Motor neuron (in vitro differentiated cells): ENCODE measurements around the gene PNMT. TPM values are rescaled to one million over a fixed set of nuclear protein-coding genes. Genes with fewer than 3 reads are reported as not detected.
"Not testable (repeated sequence)": the region's sequence is repeated elsewhere in the genome, so short reads cannot be mapped to it uniquely, and the experiment has no call there.

Experiments used
- ATAC-seq, 8 experiments: fragments of 200-7000 bp; cut with Tn5 transposase; replicated peaks in 6 of 8; 2 replicates each; pipeline ENCODE4 v1.8.0; 2021; ENCODE audit warnings: mild to moderate bottlenecking in 8 of 8, moderate library complexity in 8 of 8
- H3K27ac ChIP-seq, 2 donors: fragments of 250-450 bp; sonication (Bioruptor Pico); 2 replicates each; pipeline ENCODE4 v1.9.0; 2021; ENCODE audit warnings: antibody characterized with exemption in 2 of 2, mild to moderate bottlenecking in 2 of 2, moderate library complexity in 1 of 2
- H3K4me1 ChIP-seq, 2 donors: fragments of 250-450 bp; sonication (Bioruptor Pico); replicated peaks in 1 of 2; 2 replicates each; pipeline ENCODE4 v1.6.1; 2021; ENCODE audit warnings: antibody characterized with exemption in 2 of 2, mild to moderate bottlenecking in 2 of 2, moderate library complexity in 1 of 2
- H3K4me3 ChIP-seq, 5 donors: fragments of 250-450 bp; sonication (Bioruptor Pico); 2 replicates each; pipeline ENCODE4 v1.9.0; 2021; ENCODE audit warnings: antibody characterized with exemption in 5 of 5, mild to moderate bottlenecking in 5 of 5, moderate library complexity in 4 of 5
- WGBS, 10 experiments: fragments of 450-650 bp; shearing (Covaris generic); methylation state at CpG; one replicate each; pipeline ENCODE4 v1.0.0; 2022; 5-methylcytosine and 5-hydroxymethylcytosine counted together
- in situ Hi-C, 9 experiments: fragments of 400-800 bp; cut with MboI; loops; one replicate each; pipeline ENCODE4 v1.15.0; 2021; ENCODE audit warnings: low sequenced_read_pairs in 9 of 9, low pct_unique_long_range_greater_than_20kb in 2 of 9; ENCODE audit not compliant: unreplicated experiment in 9 of 9
- total RNA-seq, 8 experiments: library from RNA; unstranded; fragments of 300-600 nt; gene quantifications; 2 replicates each; pipeline versions ENCODE4 v1.2.3 to v1.2.4, GENCODE V29; 2022

The PNMT gene
- total RNA-seq, 8 experiments from 2014 or later, result 0.27 to 1.1 (median 0.87) TPM; not detected in 2

DNA sequence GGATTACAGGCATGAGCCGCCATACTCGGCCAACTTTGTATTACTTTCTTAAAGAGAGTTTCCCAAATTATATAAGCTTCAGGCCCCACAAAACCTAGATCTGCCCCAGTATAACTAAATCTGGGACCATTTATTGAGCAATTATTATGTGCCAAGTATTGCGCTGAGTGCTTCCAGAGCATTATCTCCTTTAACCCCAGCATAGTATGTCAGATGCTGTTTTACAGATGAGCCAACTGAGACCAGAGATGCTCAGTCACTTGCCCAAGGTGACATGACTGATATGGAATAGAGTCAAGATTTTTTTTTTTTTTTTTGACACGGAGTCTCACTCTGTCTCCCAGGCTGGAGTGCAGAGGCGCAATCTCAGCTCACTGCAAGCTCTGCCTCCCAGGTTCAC, 29.7 kb downstream of the PNMT start:
- Histone ChIP-seq H3K4me1 (peaks cover 9 to 33% of the 10 kb centered on the region in 2 donors), H3K4me3 (no peak overlapping the region), H3K27ac (no peak overlapping the region)
- no peak for ATAC-seq
- in situ Hi-C loops, result no loop called here
- WGBS, 10 experiments, result 82 to 100% (median 100%) methylated on average over 1 to 4 of the region's 5 CpGs; no CpG with 5 or more reads in 3 of the 10 experiments

DNA sequence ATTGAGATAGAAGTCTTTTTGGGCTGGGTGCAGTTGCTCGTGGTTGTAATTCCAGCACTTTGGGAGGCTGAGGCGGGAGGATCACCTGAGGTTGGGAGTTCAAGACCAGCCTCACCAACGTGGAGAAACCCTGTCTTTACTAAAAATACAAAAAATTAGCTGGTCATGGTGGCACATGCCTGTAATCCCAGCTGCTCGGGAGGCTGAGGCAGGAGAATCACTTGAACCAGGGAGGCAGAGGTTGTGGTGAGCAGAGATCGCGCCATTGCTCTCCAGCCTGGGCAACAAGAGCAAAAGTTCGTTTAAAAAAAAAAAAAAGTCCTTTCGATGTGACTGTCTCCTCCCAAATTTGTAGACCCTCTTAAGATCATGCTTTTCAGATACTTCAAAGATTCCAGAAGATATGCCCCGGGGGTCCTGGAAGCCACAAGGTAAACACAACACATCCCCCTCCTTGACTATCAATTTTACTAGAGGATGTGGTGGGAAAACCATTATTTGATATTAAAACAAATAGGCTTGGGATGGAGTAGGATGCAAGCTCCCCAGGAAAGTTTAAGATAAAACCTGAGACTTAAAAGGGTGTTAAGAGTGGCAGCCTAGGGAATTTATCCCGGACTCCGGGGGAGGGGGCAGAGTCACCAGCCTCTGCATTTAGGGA, 31.0 kb downstream of the PNMT start:
- in situ Hi-C loops, H3K27ac ChIP-seq, ATAC-seq: not testable (repeated sequence)
- peak overlapping the region; percentile 28 to 50 (median 47) for H3K4me3 ChIP-seq
- 15 to 70% (median 28%) methylated on average over 3 to 11 of the region's 11 CpGs; no CpG with 5 or more reads in 1 of the 10 experiments for WGBS, 10 experiments
- H3K4me1 ChIP-seq, result peaks cover 9 to 36% of the 10 kb centered on the region in 2 donors

DNA sequence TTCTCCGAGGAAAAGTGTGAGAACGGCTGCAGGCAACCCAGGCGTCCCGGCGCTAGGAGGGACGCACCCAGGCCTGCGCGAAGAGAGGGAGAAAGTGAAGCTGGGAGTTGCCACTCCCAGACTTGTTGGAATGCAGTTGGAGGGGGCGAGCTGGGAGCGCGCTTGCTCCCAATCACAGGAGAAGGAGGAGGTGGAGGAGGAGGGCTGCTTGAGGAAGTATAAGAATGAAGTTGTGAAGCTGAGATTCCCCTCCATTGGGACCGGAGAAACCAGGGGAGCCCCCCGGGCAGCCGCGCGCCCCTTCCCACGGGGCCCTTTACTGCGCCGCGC, 31.5 kb downstream of the PNMT start, which contains the start of gene ERBB2:
TSS of gene ERBB2 (plus strand) at position 247 of the 330 bp plus-strand sequence. CDS start 175 bp downstream, outside the sequence.
- peak; percentile 58 to 92 (median 67) for ATAC-seq
- in situ Hi-C loops, result no loop called here
- WGBS, 10 experiments, result 0 to 3% (median 0%) methylated on average over 2 to 8 of the region's 20 CpGs; no CpG with 5 or more reads in 4 of the 10 experiments
- peaks cover 9 to 36% of the 10 kb centered on the region in 2 donors for H3K4me1 ChIP-seq
- H3K27ac ChIP-seq, result peak within 1 kb of the TSS in 1 of 2 donors; percentile 62
- peak within 1 kb of the TSS; percentile 28 to 50 (median 47) for H3K4me3 ChIP-seq

DNA sequence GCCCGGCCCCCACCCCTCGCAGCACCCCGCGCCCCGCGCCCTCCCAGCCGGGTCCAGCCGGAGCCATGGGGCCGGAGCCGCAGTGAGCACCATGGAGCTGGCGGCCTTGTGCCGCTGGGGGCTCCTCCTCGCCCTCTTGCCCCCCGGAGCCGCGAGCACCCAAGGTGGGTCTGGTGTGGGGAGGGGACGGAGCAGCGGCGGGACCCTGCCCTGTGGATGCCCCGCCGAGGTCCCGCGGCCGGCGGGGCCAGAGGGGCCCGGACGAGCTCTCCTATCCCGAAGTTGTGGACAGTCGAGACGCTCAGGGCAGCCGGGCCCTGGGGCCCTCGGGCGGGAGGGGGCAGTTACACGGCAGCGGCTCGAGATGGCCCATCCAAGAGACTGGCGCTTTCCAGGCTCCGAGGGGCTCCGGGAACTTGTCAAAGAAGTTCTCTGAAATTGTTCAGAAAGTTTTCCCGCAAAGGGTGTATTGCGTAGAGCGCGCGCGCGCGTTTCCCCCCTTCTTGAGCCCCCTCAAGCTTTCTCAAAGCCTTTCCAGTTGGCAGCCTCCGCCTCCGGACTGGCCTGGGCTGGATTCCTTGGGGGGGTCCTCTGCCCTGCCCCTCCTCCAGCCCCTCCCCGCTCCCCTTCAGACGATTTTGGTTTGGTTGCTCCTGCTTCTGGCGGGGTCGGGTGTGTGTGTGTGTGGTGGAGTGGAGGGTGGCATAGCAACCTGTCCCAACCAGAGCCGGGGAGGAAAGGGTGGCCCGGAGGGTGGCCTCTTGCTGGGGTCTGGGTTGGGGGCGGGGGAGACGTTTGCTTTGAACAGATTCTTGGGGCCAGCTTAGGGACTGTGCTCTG, 32.1 kb downstream of the PNMT start:
- in situ Hi-C loops, result no loop called here
- peak; percentile 50 to 77 (median 62) for ATAC-seq
- Histone ChIP-seq H3K27ac (peak overlapping the region in 1 of 2 donors; percentile 62), H3K4me3 (peak overlapping the region; percentile 28 to 50 (median 47)), H3K4me1 (peaks cover 6 to 30% of the 10 kb centered on the region in 2 donors)
- WGBS, 10 experiments, result 0 to 13% (median 10%) methylated on average over 1 to 7 of the region's 57 CpGs; no CpG with 5 or more reads in 7 of the 10 experiments

DNA sequence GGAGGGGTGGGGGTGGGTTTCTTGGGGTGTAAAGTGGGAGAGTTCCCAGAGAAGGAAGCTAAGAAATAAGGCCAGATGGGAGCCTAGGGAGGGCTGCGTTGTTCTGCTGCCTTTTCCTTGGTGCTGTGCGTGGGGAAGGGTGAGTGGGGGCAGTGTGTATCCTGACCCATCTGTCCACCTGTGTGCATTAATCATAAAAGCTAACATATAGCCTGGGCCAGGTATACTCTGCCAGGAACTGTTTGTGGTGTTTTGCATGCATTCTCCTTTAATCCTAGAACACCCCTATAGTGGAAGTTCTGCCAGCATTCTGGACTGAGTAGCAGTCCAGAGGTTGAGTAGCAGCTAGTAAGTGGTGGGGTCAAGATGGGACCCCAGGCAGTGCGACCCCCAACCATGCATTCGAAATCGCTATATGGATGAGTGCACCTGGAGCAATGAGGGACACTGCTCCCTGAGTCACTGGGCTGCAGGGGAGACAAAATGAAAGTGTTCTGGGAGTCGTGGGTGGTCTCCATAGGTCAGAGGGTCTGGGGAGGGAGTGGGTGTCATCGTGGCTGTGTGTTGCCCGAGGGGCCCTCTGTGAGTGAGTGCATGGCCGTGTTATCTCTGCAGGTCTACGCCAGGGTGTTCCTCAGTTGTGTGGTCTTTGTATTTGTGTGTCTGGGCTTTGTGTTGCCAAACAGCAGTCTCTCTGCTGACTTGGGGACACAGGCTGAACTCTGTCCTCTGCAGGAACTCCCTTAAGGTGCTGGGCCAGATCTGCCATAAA, 32.9 kb downstream of the PNMT start:
- Histone ChIP-seq H3K4me3 (peak overlapping the region in 4 of 5 donors; percentile 38 to 50 (median 48)), H3K27ac (no peak overlapping the region), H3K4me1 (peaks cover 0 to 22% of the 10 kb centered on the region in 2 donors)
- WGBS, 10 experiments, result 0 to 50% (median 0%) methylated on average over 1 to 3 of the region's 10 CpGs; no CpG with 5 or more reads in 5 of the 10 experiments
- in situ Hi-C loops, result no loop called here
- ATAC-seq, result no peak

DNA sequence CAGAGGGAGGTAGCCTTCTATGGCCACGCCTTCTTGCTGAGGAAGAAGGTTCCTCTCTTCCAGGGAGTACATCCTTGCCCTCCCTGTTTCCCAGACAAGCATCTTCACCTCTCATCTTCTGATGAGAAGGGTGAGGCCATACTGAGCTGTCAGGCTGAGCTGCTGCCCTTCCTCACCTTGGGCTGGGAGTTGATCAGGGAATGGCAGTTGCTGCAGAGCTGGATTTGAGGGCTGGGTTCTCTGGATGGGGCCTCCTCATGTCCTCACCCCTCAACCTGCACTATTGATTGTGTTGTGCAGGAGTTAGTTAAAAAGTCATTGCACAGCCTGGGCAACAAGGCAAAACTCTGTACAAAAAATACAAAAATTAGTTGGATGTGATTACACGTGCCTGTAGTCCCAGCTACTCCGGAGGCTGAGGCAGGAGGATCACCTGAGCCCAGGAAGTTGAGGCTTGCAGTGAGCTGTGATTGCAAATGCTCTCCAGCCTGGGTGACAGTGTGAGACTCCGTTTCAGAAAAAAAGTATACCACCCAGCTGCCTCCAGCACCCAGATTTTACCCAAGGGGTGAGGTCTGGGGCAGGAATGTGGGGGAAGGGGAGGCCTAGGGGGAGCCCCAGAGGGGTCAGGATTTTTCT, 33.6 kb downstream of the PNMT start:
- no peak for ATAC-seq
- 0 to 85% (median 69%) methylated on average over 1 to 3 of the region's 4 CpGs; no CpG with 5 or more reads in 2 of the 10 experiments for WGBS, 10 experiments
- no peak overlapping the region for H3K27ac ChIP-seq
- H3K4me3 ChIP-seq, result no peak overlapping the region
- H3K4me1 ChIP-seq, result peaks cover 0 to 19% of the 10 kb centered on the region in 2 donors
- in situ Hi-C loops, result no loop called here

DNA sequence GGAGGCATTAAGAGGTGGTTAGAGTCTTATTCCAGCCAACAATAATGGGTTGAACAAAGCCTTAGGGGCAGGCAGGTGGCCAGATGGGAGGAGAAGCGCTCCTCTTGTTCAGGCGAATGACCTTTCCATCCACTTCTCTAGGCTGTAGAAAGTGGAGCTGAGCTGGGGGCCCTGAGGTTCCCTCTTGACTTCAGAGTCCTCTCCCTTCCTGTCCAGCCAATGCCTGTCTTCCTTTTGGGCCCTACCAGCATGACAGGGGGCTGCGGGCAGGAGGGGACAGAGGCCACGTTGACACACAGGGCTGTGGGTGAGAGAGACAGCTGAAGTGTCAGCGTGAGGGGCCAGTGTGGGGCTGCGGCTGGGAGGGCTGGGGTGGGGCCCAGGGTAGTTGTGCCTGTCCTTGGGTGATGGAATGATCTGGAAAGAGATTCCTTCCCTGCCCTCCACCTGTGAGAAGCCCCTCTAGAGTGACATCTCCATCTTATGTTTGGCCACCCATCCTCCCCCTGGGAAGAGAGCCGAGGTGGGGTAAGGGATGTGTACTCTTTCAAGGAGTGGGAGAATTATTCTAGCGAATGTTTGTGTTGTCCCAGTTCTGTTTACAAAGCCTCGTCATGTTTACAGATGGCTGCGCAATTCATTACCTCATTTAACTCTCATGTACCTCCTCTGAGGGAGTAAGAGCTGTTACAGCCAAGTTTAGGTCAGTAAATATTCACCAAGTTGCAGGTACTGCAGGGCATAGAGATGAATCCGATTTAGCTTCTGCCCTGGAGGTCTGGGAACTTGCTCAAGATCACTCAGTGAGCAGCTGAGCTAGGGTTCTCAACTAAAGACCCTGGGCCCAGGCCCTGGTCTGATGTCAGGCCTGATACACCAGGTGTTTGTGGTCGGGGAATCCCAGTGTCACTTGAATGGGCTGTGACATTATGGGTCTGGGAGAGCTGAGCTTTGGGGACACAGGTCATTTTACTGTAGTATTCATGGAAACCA, 34.9 kb downstream of the PNMT start:
- WGBS, 10 experiments, result 43 to 83% (median 75%) methylated on average over 1 to 6 of the region's 12 CpGs; no CpG with 5 or more reads in 4 of the 10 experiments
- in situ Hi-C loops, result no loop called here
- Histone ChIP-seq H3K4me3 (no peak overlapping the region), H3K27ac (no peak overlapping the region), H3K4me1 (peaks cover 0 to 19% of the 10 kb centered on the region in 2 donors)
- peak in 2 of 8 experiments; percentile 12 to 23 for ATAC-seq

DNA sequence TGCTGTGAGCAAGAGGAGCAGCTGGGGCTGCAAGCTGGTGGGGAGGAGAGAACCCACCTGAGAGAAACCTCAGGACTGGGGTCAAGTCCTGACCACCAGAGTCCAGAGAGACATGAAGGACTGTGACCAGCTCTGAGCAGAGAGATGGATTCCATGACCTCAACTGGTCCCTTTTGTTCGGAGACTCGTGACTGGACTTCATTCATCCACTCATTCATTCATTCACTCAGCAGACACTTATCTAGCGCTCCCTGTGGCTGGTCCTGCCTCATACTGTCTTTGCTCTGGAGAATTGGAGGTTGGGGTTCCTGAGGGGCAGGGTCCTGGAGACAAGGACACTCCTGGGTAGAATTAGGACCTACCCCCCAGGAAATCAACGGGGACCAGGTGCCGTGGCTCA, 35.7 kb downstream of the PNMT start:
- WGBS, 10 experiments, result 50 to 95% (median 89%) methylated on average over 2 to 5 of the region's 5 CpGs; no CpG with 5 or more reads in 4 of the 10 experiments
- in situ Hi-C loops, result no loop called here
- H3K4me3 ChIP-seq, result no peak overlapping the region
- no peak for ATAC-seq
- H3K27ac ChIP-seq, result no peak overlapping the region
- peaks cover 0 to 19% of the 10 kb centered on the region in 2 donors for H3K4me1 ChIP-seq

DNA sequence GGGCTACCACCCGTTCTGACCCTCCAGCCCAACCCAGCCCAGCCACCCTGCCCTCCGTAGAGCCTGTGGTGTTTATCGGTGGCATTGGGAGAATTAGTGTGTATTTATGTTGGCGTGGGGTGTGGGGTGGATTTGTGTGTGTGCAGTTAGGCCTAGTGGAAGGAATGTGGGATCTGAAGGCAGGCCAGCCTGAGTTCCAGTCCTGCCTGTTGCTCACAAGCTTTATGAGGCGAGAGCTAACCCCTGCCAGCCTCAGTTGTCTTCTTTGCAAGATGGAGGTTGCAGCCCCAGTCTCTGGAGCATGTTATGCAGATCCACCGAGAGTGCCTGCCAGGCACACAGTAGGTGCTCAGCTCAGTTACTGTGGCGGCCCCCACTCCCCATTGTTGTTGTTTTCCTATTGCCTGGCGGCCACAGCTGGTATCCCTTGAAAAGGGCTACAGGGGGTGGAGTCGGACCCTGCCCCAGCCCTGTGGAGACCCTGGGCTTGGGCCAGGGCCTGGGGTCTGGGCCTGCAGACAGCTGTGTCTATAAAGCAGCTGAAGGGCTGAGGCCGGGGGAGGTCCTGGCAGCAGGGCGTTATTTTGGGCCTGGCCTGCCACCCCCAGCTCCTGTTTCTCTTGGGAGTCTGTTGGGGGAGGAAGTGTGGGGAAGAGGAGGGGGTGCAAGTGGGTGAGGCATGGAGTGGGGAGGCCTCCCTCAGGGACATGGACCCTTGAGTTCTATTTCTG, 36.7 kb downstream of the PNMT start:
- ATAC-seq, result no peak
- WGBS, 10 experiments, result 0 to 89% (median 69%) methylated on average over 1 to 3 of the region's 11 CpGs; no CpG with 5 or more reads in 5 of the 10 experiments
- in situ Hi-C loops, result no loop called here
- Histone ChIP-seq H3K27ac (no peak overlapping the region), H3K4me3 (no peak overlapping the region), H3K4me1 (peaks cover 0 to 13% of the 10 kb centered on the region in 2 donors)

DNA sequence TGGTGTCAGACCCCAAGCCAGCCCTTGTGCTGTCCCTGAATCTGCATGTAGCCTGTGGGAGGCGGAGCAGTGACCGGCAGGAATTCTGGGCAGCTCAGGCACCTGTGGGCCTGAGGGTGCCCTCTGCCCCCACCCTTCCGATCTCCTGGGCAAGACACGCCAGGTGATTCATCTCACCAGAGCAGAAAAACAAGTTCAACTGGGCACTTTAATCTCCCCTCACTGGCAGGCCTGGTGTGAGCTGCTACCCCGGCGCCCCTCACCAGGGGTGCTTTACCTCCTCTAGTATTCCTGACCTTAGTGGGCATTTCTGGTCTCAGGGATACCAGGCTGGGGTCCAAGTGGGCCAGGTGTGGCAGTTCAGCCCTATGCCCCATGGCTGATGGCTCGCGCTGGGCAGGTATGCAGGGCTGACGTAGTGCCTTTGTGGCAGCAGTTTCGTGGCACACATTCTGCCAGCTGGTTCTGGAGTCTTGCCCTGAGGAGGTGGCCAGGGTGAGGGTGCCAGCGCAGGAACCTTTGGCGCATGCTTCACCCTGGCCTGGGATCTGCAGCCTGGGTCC, 37.6 kb downstream of the PNMT start:
- Histone ChIP-seq H3K27ac (no peak overlapping the region), H3K4me3 (no peak overlapping the region), H3K4me1 (peaks cover 0 to 13% of the 10 kb centered on the region in 2 donors)
- no peak for ATAC-seq
- 73 to 100% (median 100%) methylated on average over 1 to 3 of the region's 12 CpGs; no CpG with 5 or more reads in 6 of the 10 experiments for whole genome bisulfite sequencing, 10 experiments
- in situ Hi-C loops, result no loop called here

DNA sequence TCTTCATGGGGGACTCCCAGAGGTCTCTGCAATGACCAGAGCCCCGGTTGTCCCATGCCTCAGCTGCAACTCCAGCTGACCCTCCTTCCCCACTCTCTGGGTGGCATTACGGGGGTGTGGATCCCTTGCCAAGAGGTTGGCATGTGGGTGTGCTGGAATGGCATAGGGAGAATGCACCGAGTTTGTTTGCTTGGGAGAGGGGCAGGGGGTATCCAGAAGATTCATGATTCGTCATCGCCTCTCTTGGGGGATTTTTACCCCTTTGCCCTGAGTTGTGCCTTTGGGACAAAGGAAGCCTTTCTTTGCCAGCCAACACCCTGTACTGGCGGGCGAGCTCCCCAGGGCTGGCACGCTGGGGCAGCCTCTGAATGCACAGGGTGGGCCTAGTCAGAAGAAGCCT, 38.1 kb downstream of the PNMT start:
- Histone ChIP-seq H3K27ac (no peak overlapping the region), H3K4me3 (no peak overlapping the region), H3K4me1 (peaks cover 0 to 8% of the 10 kb centered on the region in 2 donors)
- ATAC-seq, result no peak
- WGBS, 10 experiments, result 17 to 100% (median 95%) methylated on average over 1 to 2 of the region's 8 CpGs; no CpG with 5 or more reads in 6 of the 10 experiments
- in situ Hi-C loops, result no loop called here
